HG03439 (cell line): ENCODE results near the gene KAT6B.
"Not testable (repeated sequence)": the region's sequence is repeated elsewhere in the genome, so short reads cannot be mapped to it uniquely, and the experiment has no call there.

ENCODE experiments used
- ATAC-seq: cut with Tn5 transposase; IDR thresholded peaks from one replicate; pipeline ENCODE4 v1.9.1; 2021; ENCODE audit warnings: mild to moderate bottlenecking, moderate library complexity; ENCODE audit not compliant: unreplicated experiment

Gene KAT6B

GRCh38 chr10:74916283-74916682 lies 89.9 kb downstream of the KAT6B start:
- ATAC-seq = no peak

GRCh38 chr10:74917481-74918077 lies 91.2 kb downstream of the KAT6B start:
- no peak for ATAC-seq

- no peak for ATAC-seq
Measured at GRCh38 chr10:74919671-74920070, 93.3 kb downstream of the KAT6B start.

GRCh38 chr10:74921070-74921469 lies 94.7 kb downstream of the KAT6B start:
- not testable (repeated sequence) for ATAC-seq

GRCh38 chr10:74921744-74922143 lies 95.3 kb downstream of the KAT6B start:
- ATAC-seq = no peak

- ATAC-seq = no peak
Measured at GRCh38 chr10:74922921-74923320, 96.5 kb downstream of the KAT6B start.

- no peak for ATAC-seq
Measured at GRCh38 chr10:74923556-74923955, 97.2 kb downstream of the KAT6B start.

- ATAC-seq = no peak
Measured at GRCh38 chr10:74924251-74924963, 98.0 kb downstream of the KAT6B start.

- ATAC-seq = no peak
Measured at GRCh38 chr10:74925291-74925690, 98.9 kb downstream of the KAT6B start.

- no peak for ATAC-seq
Measured at GRCh38 chr10:74925708-74926107, 99.3 kb downstream of the KAT6B start.

GRCh38 chr10:74926791-74927585 lies 100.6 kb downstream of the KAT6B start:
- no peak for ATAC-seq

- no peak for ATAC-seq
Measured at GRCh38 chr10:74927701-74928100, 101.3 kb downstream of the KAT6B start.

GRCh38 chr10:74928742-74929191 lies 102.4 kb downstream of the KAT6B start:
- no peak for ATAC-seq

GRCh38 chr10:74929197-74929596 lies 102.8 kb downstream of the KAT6B start:
- ATAC-seq = no peak

- ATAC-seq = no peak
Measured at GRCh38 chr10:74930965-74931364, 104.6 kb downstream of the KAT6B start.

- ATAC-seq = no peak
Measured at GRCh38 chr10:74932648-74933047, 106.2 kb downstream of the KAT6B start.

- no peak for ATAC-seq
Measured at GRCh38 chr10:74934100-74934812, 107.9 kb downstream of the KAT6B start.

GRCh38 chr10:74936577-74937265 lies 110.3 kb downstream of the KAT6B start:
- no peak for ATAC-seq

- no peak for ATAC-seq
Measured at GRCh38 chr10:74937266-74937856, 111.0 kb downstream of the KAT6B start.

- ATAC-seq = no peak
Measured at GRCh38 chr10:74944205-74944604, 117.8 kb downstream of the KAT6B start.
